NCI-H748 (cell line): ENCODE data around the gene RPL4.

Source experiments
- DNase-seq: peaks from one replicate; lab custom pipeline; 2025; ENCODE audit not compliant: unreplicated experiment; lab: John Stamatoyannopoulos, UW

RPL4 gene

GRCh38 chr15:66459818-66460615, 44.6 kb downstream of the RPL4 start:
- no peak for DNase-seq

- DNase-seq = no peak
Measured at GRCh38 chr15:66456211-66456610, 48.4 kb downstream of the RPL4 start.

GRCh38 chr15:66454143-66454542, 50.5 kb downstream of the RPL4 start:
- no peak for DNase-seq

- no peak for DNase-seq
Measured at GRCh38 chr15:66452971-66453580, 51.6 kb downstream of the RPL4 start.

GRCh38 chr15:66452420-66452819, 52.2 kb downstream of the RPL4 start:
- no peak for DNase-seq
